B cell (primary cell): Measurements from ENCODE around the gene STPG1.

Experiments
- CTCF ChIP-seq: fragments of 200-600 bp; IDR thresholded peaks from one replicate; pipeline ENCODE4 v1.8.0; 2022; ENCODE audit warnings: antibody characterized with exemption, mild to moderate bottlenecking
- EZH2 ChIP-seq: IDR thresholded peaks from 2 replicates; pipeline ENCODE4 v1.6.1; 2012; ENCODE audit warnings: borderline replicate concordance, low read depth, mild to moderate bottlenecking, moderate library complexity, low read length; ENCODE audit not compliant: insufficient read depth, poor library complexity, severe bottlenecking

GRCh38 chr1:24425922-24426321 is 12.3 kb upstream of the STPG1 start:
- TF ChIP-seq CTCF (no peak), EZH2 (no peak)
